SJCRH30 (cell line): Measurements from ENCODE around the gene SON. TPM values are rescaled to one million over a fixed set of nuclear protein-coding genes. Genes with fewer than 3 reads are reported as not detected.
"Not testable (repeated sequence)": the region's sequence is repeated elsewhere in the genome, so short reads cannot be mapped to it uniquely, and the experiment has no call there.

Experiments
- DNase-seq, 2 experiments: peaks; one replicate each; pipeline ENCODE4 v3.0.0-alpha.2; 2015 to 2020
- H3K27ac ChIP-seq: fragments of 250-450 bp; sonication (Bioruptor Pico); 2 replicates; pipeline ENCODE4 v1.5.1; 2020; ENCODE audit warnings: mild to moderate bottlenecking, moderate library complexity
- H3K27me3 ChIP-seq: fragments of 250-450 bp; sonication (Bioruptor Pico); 2 replicates; pipeline ENCODE4 v1.5.1; 2020; ENCODE audit warnings: mild to moderate bottlenecking, moderate library complexity
- H3K36me3 ChIP-seq: fragments of 250-450 bp; sonication (Bioruptor Pico); 2 replicates; pipeline ENCODE4 v1.5.1; 2020; ENCODE audit warnings: mild to moderate bottlenecking, moderate library complexity
- H3K4me1 ChIP-seq: fragments of 250-450 bp; sonication (Bioruptor Pico); 2 replicates; pipeline ENCODE4 v1.5.1; 2020; ENCODE audit warnings: mild to moderate bottlenecking, moderate library complexity
- H3K4me3 ChIP-seq: fragments of 250-450 bp; sonication (Bioruptor Pico); 2 replicates; pipeline ENCODE4 v1.5.1; 2020; ENCODE audit warnings: mild to moderate bottlenecking, moderate library complexity
- H3K9me3 ChIP-seq: fragments of 250-450 bp; sonication (Bioruptor Pico); replicated peaks from 2 replicates; pipeline ENCODE4 v1.5.1; 2020; ENCODE audit warnings: mild to moderate bottlenecking, moderate library complexity
- total RNA-seq: library from RNA; depleted of rRNA; stranded (reverse); fragments of >200 nt; shearing (Covaris generic); gene quantifications from 2 replicates; pipeline ENCODE4 v1.2.3, GENCODE V29; 2014

Gene SON
- total RNA-seq, 1 experiment from 2014 or later = 230 TPM

DNA sequence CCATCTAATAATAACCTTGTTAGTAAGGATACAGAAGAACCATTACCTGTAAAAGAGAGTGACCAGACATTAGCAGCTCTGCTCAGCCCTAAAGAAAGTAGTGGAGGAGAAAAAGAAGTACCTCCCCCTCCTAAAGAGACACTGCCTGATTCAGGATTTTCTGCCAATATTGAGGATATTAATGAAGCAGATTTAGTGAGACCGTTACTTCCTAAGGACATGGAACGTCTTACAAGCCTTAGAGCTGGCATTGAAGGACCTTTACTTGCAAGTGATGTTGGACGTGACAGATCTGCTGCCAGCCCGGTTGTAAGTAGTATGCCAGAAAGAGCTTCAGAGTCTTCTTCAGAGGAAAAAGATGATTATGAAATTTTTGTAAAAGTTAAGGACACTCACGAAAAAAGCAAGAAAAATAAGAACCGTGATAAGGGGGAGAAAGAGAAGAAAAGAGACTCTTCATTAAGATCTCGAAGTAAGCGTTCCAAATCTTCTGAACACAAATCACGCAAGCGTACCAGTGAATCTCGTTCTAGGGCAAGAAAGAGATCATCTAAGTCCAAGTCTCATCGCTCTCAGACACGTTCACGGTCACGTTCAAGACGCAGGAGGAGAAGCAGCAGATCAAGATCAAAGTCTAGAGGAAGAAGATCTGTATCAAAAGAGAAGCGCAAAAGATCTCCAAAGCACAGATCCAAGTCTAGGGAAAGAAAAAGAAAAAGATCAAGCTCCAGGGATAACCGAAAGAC is 11.6 kb downstream of the SON start:
- H3K4me3 ChIP-seq = no peak overlapping the region
- DNase-seq = no peak
- no peaks in the 10 kb centered on the region for H3K4me1 ChIP-seq
- H3K9me3 ChIP-seq = no peaks in the 10 kb centered on the region; the same call in 1 of the 2 replicates
- H3K27ac ChIP-seq = no peak overlapping the region
- H3K36me3 ChIP-seq = peaks cover 95% of the 10 kb centered on the region
- H3K27me3 ChIP-seq = no peaks in the 10 kb centered on the region

DNA sequence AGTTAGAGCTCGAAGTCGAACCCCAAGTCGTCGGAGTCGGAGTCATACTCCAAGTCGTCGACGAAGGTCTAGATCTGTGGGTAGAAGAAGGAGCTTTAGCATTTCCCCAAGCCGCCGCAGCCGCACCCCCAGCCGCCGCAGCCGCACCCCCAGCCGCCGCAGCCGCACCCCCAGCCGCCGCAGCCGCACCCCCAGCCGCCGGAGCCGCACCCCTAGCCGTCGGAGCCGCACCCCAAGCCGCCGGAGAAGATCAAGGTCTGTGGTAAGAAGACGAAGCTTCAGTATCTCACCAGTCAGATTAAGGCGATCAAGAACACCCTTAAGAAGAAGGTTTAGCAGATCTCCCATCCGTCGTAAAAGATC is 12.1 kb downstream of the SON start:
- Histone ChIP-seq H3K4me3 (no peak overlapping the region), H3K9me3 (no peaks in the 10 kb centered on the region; the same call in 1 of the 2 replicates), H3K36me3 (peaks cover 95% of the 10 kb centered on the region), H3K4me1 (no peaks in the 10 kb centered on the region), H3K27ac (no peak overlapping the region), H3K27me3 (no peaks in the 10 kb centered on the region)
- DNase-seq = no peak

- Histone ChIP-seq H3K9me3 (no peaks in the 10 kb centered on the region; the same call in 1 of the 2 replicates), H3K27me3 (no peaks in the 10 kb centered on the region), H3K36me3 (peaks cover 96% of the 10 kb centered on the region), H3K4me1 (no peaks in the 10 kb centered on the region), H3K4me3 (no peak overlapping the region), H3K27ac (no peak overlapping the region)
- DNase-seq = no peak
These were observed 14.6 kb downstream of the SON start for GRCh38 chr21:33557447-33557846.

- no peak for DNase-seq
- Histone ChIP-seq H3K9me3 (no peaks in the 10 kb centered on the region; the same call in 1 of the 2 replicates), H3K27ac (no peak overlapping the region), H3K4me1 (no peaks in the 10 kb centered on the region), H3K27me3 (no peaks in the 10 kb centered on the region), H3K36me3 (peaks cover 96% of the 10 kb centered on the region), H3K4me3 (no peak overlapping the region)
These were observed 16.1 kb downstream of the SON start for GRCh38 chr21:33558777-33559421.

- H3K4me3 ChIP-seq = no peak overlapping the region
- H3K27ac ChIP-seq = no peak overlapping the region
- H3K9me3 ChIP-seq = no peaks in the 10 kb centered on the region
- no peak for DNase-seq
- no peaks in the 10 kb centered on the region for H3K4me1 ChIP-seq
- no peaks in the 10 kb centered on the region for H3K27me3 ChIP-seq
- peaks cover 93% of the 10 kb centered on the region for H3K36me3 ChIP-seq
These were observed 17.0 kb downstream of the SON start for GRCh38 chr21:33559813-33560212.

DNA sequence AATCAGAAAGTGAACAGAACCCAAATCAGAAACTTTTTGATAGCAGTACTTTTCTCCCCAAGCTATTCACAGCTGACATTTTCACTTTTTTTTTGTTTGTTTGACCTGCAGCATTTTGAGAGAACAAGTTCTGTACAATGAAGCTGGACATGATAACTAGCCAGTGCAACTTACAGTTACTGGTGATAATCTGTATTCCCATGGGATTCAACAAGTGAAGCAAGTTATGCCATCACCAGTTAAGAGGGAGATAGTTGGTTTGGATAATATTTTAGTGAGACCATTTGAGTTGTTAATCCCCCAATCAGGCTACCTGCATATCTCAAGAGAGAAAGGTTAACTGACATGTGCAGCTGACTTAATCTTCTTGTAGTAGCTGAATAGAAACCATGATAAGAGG is 18.1 kb downstream of the SON start:
- peaks cover 90% of the 10 kb centered on the region for H3K36me3 ChIP-seq
- H3K9me3 ChIP-seq = no peaks in the 10 kb centered on the region
- no peak overlapping the region for H3K27ac ChIP-seq
- no peaks in the 10 kb centered on the region for H3K4me1 ChIP-seq
- H3K4me3 ChIP-seq = no peak overlapping the region
- no peak for DNase-seq
- H3K27me3 ChIP-seq = no peaks in the 10 kb centered on the region

- H3K9me3 ChIP-seq = no peaks in the 10 kb centered on the region
- no peak for DNase-seq
- H3K4me3 ChIP-seq = no peak overlapping the region
- H3K4me1 ChIP-seq = no peaks in the 10 kb centered on the region
- no peaks in the 10 kb centered on the region for H3K27me3 ChIP-seq
- H3K27ac ChIP-seq = no peak overlapping the region
- H3K36me3 ChIP-seq = peaks cover 90% of the 10 kb centered on the region
These were observed 18.5 kb downstream of the SON start for GRCh38 chr21:33561373-33561772.

- Histone ChIP-seq H3K4me1 (no peaks in the 10 kb centered on the region), H3K4me3 (no peak overlapping the region), H3K27me3 (no peaks in the 10 kb centered on the region), H3K36me3 (peaks cover 92% of the 10 kb centered on the region), H3K27ac (no peak overlapping the region), H3K9me3 (no peaks in the 10 kb centered on the region)
- DNase-seq = no peak
These were observed 19.6 kb downstream of the SON start for GRCh38 chr21:33562389-33562788.

DNA sequence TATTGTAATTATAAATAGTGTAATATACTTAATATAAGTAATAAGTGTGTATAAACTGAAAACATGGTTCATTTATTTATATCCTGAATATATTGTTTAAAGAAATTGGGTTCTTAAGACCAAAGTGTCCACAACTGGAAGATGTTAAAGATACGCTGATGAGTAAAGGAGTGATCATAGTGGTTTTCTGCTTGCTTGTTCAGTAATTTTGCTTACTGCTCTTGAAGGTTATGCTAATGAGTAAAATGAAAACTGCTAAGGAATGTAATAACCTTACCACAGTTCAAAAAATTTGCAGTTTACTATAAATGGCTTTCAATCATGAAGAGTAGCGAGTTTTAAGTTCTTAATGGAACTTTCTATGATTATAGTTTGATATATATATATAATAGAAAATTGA is 23.7 kb downstream of the SON start:
- Histone ChIP-seq H3K9me3 (no peaks in the 10 kb centered on the region), H3K27me3 (no peaks in the 10 kb centered on the region), H3K27ac (no peak overlapping the region), H3K4me3 (no peak overlapping the region), H3K36me3 (peaks cover 92% of the 10 kb centered on the region), H3K4me1 (no peaks in the 10 kb centered on the region)
- DNase-seq = no peak

DNA sequence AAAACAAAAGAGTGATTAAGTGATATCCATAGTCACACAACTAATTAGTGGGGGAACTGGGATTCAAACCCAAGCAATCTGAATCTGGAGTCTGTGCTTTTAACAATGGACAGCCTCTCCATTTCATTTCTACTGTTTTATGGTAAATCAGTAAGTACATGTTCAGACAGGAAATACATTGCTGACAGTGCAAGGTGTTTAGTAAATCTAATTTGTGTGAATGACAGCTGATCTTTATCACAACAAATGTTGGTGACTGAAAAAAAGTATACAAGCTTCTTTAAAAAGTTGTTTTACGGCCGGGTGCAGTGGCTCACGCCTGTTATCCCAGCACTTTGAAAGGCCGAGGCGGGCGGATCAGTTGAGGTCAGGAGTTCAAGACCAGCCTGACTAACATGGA is 25.1 kb downstream of the SON start:
- no peak for DNase-seq
- Histone ChIP-seq H3K9me3 (no peaks in the 10 kb centered on the region), H3K36me3 (peaks cover 89% of the 10 kb centered on the region), H3K27ac (no peak overlapping the region), H3K27me3 (no peaks in the 10 kb centered on the region), H3K4me1 (no peaks in the 10 kb centered on the region), H3K4me3 (no peak overlapping the region)

DNA sequence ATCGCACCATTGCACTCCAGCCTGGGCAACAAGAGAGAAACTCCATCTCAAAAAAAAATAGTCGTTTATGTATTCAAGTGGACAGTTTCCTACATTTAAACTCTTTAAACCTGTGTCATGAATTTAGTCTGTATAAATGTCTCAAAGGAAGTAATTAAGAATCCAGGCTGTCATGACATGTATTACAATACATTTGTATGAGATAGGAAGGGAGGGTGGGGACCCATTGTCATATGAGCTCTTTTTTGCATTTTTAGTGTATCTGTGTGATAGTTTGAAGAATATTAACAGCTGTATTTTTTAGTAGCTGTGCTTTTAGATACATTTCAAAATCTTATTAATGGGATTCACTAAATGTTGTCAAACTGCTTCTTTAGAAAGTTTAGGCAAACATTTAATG is 25.6 kb downstream of the SON start:
- H3K27me3 ChIP-seq = no peaks in the 10 kb centered on the region
- no peaks in the 10 kb centered on the region for H3K9me3 ChIP-seq
- H3K36me3 ChIP-seq = peaks cover 88% of the 10 kb centered on the region
- no peak for DNase-seq
- H3K4me3 ChIP-seq = no peak overlapping the region
- H3K4me1 ChIP-seq = no peaks in the 10 kb centered on the region
- H3K27ac ChIP-seq = no peak overlapping the region

- Histone ChIP-seq H3K9me3 (no peaks in the 10 kb centered on the region), H3K4me3 (no peak overlapping the region), H3K4me1 (no peaks in the 10 kb centered on the region), H3K36me3 (peaks cover 92% of the 10 kb centered on the region), H3K27me3 (no peaks in the 10 kb centered on the region), H3K27ac (no peak overlapping the region)
- no peak for DNase-seq
These were observed 27.2 kb downstream of the SON start for GRCh38 chr21:33569991-33570390.

GRCh38 chr21:33572350-33572749 is 29.5 kb downstream of the SON start:
- H3K4me1 ChIP-seq = no peaks in the 10 kb centered on the region

GRCh38 chr21:33576741-33577141 is 33.9 kb downstream of the SON start:
- H3K27ac ChIP-seq, H3K4me1 ChIP-seq, H3K9me3 ChIP-seq, H3K27me3 ChIP-seq, DNase-seq, H3K4me3 ChIP-seq: not testable (repeated sequence)
- peaks cover 92% of the 10 kb centered on the region for H3K36me3 ChIP-seq

More at GRCh38 chr21:33572350-33572749, 29.5 kb downstream of the SON start:
- DNase-seq = no peak
- Histone ChIP-seq H3K27ac (no peak overlapping the region), H3K36me3 (peaks cover 94% of the 10 kb centered on the region), H3K4me3 (no peak overlapping the region), H3K27me3 (no peaks in the 10 kb centered on the region), H3K9me3 (no peaks in the 10 kb centered on the region)

DNA sequence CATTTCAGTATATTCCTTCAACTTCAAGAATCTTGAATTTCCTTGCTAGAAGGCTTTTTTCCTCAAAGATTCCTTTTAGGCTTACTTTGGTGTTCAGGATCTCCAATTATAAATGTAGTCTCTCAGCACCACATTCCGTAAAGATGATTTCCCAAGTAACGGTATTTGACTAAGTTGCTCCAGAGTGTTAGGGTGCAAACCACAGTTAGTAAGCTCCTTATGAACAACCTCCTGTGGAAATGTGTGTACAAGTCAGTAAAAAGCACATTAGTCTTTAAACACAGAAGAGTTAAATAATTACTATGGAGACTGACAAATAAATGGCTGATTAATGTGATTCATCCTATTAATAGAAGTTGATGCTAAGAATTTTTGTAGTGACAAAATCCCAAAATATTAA is 35.4 kb downstream of the SON start:
- DNase-seq = no peak
- H3K4me3 ChIP-seq = no peak overlapping the region
- peaks cover 87% of the 10 kb centered on the region for H3K36me3 ChIP-seq
- no peaks in the 10 kb centered on the region for H3K4me1 ChIP-seq
- H3K9me3 ChIP-seq = no peaks in the 10 kb centered on the region
- H3K27me3 ChIP-seq = no peaks in the 10 kb centered on the region
- H3K27ac ChIP-seq = no peak overlapping the region
